HG03135 (cell line): Measurements from ENCODE around the gene YPEL4.

Experiments
- ATAC-seq: cut with Tn5 transposase; IDR thresholded peaks from one replicate; pipeline ENCODE4 v1.9.1; 2021; ENCODE audit warnings: mild to moderate bottlenecking, moderate library complexity; ENCODE audit not compliant: unreplicated experiment

The YPEL4 gene

DNA sequence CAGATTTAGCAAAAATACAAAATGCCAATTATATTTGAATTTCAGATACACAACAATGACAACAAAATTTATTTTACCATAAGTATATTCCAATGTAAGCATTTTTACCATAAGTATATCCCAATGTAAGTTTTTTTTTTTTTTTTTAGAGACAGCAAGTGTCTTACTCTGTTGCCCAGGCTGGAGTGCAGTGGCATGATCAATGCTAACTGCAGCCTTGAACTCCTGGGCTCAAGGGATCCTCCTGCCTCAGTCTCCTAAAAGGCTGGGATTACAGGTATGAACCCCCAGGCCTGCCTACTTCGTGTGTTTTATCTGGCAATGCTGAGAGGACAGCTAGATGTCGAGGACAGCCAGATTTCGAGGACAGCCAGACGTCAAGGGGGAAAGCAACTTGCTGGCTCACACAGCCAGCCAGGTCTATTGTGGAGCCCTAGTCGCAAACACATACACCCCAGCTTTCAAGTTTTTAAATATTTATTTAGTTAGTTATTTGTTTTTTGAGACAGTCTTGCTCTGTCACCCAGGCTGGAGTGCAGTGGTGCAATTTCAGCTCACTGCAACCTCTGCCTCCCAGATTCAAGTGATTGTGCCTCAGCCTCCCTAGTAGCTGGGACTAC lies 53.3 kb downstream of the YPEL4 start:
- no peak for ATAC-seq
